Psoas muscle (tissue), 8 donors: Measurements from ENCODE around the gene PCCB. TPM values are rescaled to one million over a fixed set of nuclear protein-coding genes. Genes with fewer than 3 reads are reported as not detected.
"Not testable (repeated sequence)": the region's sequence is repeated elsewhere in the genome, so short reads cannot be mapped to it uniquely, and the experiment has no call there.

Experiments used
- ATAC-seq, 4 donors: fragments of 200-7000 bp; cut with Tn5 transposase; one replicate each; pipeline ENCODE4 v1.9.1; 2020; ENCODE audit warnings: moderate library complexity in 3 of 4, mild to moderate bottlenecking in 2 of 4
- DNase-seq, 2 donors: peaks; one replicate each; pipeline ENCODE4 v3.0.0-alpha.2; 2020
- H3K27ac ChIP-seq: fragments of 200-600 bp; one replicate; pipeline ENCODE4 v1.8.0; 2022
- H3K27me3 ChIP-seq, 3 donors: fragments of 200-600 bp in 1 of 3; one replicate each; pipeline versions ENCODE4 v1.6.1 to v1.8.0; 2013 to 2022; ENCODE audit warnings: low read length in 2 of 3, mild to moderate bottlenecking in 2 of 3, moderate library complexity in 1 of 3; ENCODE audit not compliant: insufficient read depth in 3 of 3
- H3K36me3 ChIP-seq, 2 donors: fragments of 200-600 bp in 1 of 2; one replicate each; pipeline versions ENCODE4 v1.6.1 to v1.8.0; 2013 to 2022; ENCODE audit warnings: low read depth in 1 of 2, mild to moderate bottlenecking in 1 of 2, moderate library complexity in 1 of 2; ENCODE audit not compliant: insufficient read depth in 1 of 2
- H3K4me1 ChIP-seq: fragments of 200-600 bp; one replicate; pipeline ENCODE4 v1.8.0; 2022
- H3K4me3 ChIP-seq: fragments of 200-600 bp; one replicate; pipeline ENCODE4 v1.8.0; 2022; ENCODE audit warnings: mild to moderate bottlenecking
- H3K9me3 ChIP-seq: fragments of 200-600 bp; one replicate; pipeline ENCODE4 v1.8.0; 2022
- CTCF ChIP-seq: fragments of 200-600 bp; IDR thresholded peaks from one replicate; pipeline ENCODE4 v1.8.0; 2022; ENCODE audit warnings: antibody characterized with exemption
- WGBS, 3 donors: extraction: QIAGEN DNeasy Blood & Tissue Kit; methylation state at CpG; one replicate each; pipeline versions ENCODE4 v1.1.6 to v1.1.7; 2013; 5-methylcytosine and 5-hydroxymethylcytosine counted together
- intact Hi-C, 2 donors: fragments of 100-400 bp; cut with DNase I; formaldehyde crosslinking; loops; one replicate each; pipeline versions ENCODE4 v1.11.0 to v1.14.2; 2022
- polyA plus RNA-seq, 3 donors: library from polyadenylated mRNA; stranded (reverse); fragments of 200-250 nt; gene quantifications; one replicate each; pipeline ENCODE4 v1.2.3, GENCODE V29; 2013
- total RNA-seq, 4 donors: library from RNA; stranded (reverse); fragmentation: NEBNext Ultra II Directional in 2 of 4; extraction: Animal tissue kit (Norgen Biotek cat#: 25700) in 2 of 4; gene quantifications; one replicate each; pipeline versions ENCODE4 v1.2.1 to v1.2.4, GENCODE V29; 2021 to 2023
- donor health status: healthy with polysubstance abuse.
- donor health status: DM: no; HTN: no; CAD: no; lungs with moderate emphysema.
- donor health status: Bipolar disorder and iron deficiency.
- donor health status: healthy.
- donor health status: DM: yes; HTN: yes; CAD: no.
- donor health status: DM: no; HTN: no; CAD: no.
- donor health status: DM: no; HTN: no; CAD: no.
- donor health status: DM: yes; HTN: yes; CAD: no.

Gene PCCB
- total and polyA plus RNA-seq, 7 donors: 20.0 to 60.4 (median 36.4) TPM

DNA sequence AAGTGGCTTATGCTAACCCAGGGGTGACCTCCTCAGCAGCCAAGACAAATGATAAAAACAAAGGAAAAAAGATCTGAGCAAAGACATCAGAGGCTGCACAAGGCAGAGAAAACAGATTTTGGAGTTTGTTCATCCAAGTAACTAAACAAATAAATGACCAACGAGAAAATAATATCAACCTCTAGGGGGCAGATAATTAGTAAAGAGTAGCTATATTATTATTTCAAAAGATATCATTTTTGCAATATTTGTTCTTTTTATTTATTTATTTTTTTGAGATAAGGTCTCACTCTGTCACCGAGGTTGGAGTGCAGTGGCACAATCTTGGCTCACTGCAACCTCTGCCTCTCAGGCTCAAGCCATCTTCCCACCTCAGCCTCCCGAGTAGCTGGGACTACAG is 101.8 kb downstream of the PCCB start:
- Histone ChIP-seq H3K27me3 (no peaks in the 10 kb centered on the region), H3K4me1 (peaks cover 5% of the 10 kb centered on the region), H3K9me3 (no peaks in the 10 kb centered on the region), H3K4me3 (no peak overlapping the region), H3K36me3 (peaks cover 3 to 28% of the 10 kb centered on the region in 2 donors), H3K27ac (no peak overlapping the region)
- WGBS, 3 donors: 84 to 91% (median 87%) methylated on average over 3 of the region's 3 CpGs
- ATAC-seq (no peak), DNase-seq (no peak)
- no peak for TF ChIP-seq CTCF
- intact Hi-C loops: no loop called here

DNA sequence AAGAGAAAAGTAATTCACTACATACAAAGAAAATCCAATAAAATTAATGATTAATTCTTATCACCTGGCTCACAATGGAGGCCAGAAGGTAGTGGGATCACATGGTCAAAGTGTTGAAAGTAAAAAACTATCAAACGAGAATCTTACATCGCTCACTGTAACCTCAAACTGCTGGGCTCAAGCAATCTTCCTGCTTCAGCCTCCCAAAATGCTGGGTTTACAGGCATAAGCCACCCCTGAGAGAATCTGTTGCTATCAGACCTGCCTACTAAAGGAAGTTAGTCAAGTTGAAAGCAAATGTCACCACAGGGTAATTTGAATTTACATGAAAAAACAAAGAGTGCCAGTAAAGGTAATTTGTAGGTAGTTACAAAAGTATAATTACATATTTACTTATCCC is 103.3 kb downstream of the PCCB start:
- TF ChIP-seq CTCF: no peak
- Histone ChIP-seq H3K9me3 (no peaks in the 10 kb centered on the region), H3K36me3 (peaks cover 3 to 25% of the 10 kb centered on the region in 2 donors), H3K4me1 (peaks cover 5% of the 10 kb centered on the region), H3K4me3 (no peak overlapping the region), H3K27ac (no peak overlapping the region), H3K27me3 (no peaks in the 10 kb centered on the region)
- intact Hi-C loops: no loop called here
- 82 to 92% (median 86%) methylated on average over 2 of the region's 2 CpGs for WGBS, 3 donors
- no peak for DNase-seq
- ATAC-seq: no peak

DNA sequence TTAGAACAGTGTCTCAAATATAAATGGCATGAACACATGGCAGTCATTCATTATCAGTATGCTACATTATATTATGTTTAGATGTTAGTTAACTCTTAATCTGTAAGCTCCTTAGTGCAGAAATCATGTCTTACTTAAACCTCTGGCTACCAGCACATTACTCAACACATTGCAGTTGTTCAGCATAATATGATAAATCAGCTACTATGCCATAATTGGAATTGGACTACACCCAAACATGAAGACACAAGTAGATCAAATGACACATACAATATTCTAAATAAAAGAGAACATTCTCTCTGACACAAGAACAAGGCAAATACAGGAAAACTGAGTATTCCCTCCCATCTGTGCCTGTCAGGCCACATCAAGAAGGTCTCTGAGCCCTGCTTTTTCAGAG is 116.1 kb downstream of the PCCB start:
- intact Hi-C loops: no loop called here
- no peak for DNase-seq
- Histone ChIP-seq H3K36me3 (peaks cover 0 to 40% of the 10 kb centered on the region in 2 donors), H3K27ac (no peak overlapping the region), H3K4me1 (peaks cover 4% of the 10 kb centered on the region), H3K27me3 (no peaks in the 10 kb centered on the region), H3K9me3 (no peaks in the 10 kb centered on the region), H3K4me3 (no peak overlapping the region)
- no peak for TF ChIP-seq CTCF
- no peak for ATAC-seq

DNA sequence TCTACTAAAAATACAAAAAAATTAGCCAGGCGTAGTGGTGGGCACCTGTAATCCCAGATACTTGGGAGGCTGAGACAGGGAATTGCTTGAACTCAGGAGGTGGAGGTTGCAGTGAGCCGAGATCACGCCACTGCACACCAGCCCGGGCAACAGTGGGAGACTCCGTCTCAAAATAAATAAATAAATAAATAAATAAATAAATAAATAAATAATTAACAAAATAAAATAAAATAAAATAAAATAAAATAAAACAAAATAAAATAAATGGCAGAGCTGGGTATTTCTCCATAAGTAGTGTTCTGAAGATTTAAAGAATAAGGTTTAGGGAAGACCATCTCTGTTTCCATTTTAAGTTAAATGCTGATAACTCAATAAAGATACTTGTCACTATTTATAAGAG is 125.7 kb downstream of the PCCB start:
- 97 to 99% (median 98%) methylated on average over 5 of the region's 5 CpGs for WGBS, 3 donors
- H3K9me3 ChIP-seq, H3K27ac ChIP-seq, H3K4me3 ChIP-seq, H3K36me3 ChIP-seq, ATAC-seq, DNase-seq, intact Hi-C loops, H3K4me1 ChIP-seq, H3K27me3 ChIP-seq: not testable (repeated sequence)

DNA sequence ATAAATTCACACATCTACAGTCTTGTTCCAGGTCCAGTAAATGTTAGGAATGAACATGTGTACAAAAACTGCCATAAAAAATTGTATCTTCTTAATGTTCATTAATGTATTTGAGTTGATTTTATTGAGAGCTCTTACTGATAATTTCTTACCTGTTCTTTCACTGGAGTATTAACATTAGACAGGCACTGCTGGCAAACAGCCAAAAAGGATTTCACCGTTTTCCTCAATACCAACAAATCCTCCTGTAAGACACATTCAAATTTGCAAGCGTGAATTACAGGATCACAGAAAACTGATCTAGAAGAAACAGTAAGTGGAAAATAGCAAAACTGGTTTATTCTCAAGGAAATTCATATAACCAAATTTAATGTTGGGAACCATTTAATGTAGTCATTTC is 127.4 kb downstream of the PCCB start:
- intact Hi-C loops: no loop called here
- Histone ChIP-seq H3K27ac (no peak overlapping the region), H3K27me3 (no peaks in the 10 kb centered on the region), H3K4me3 (no peak overlapping the region), H3K4me1 (no peaks in the 10 kb centered on the region), H3K36me3 (peaks cover 0 to 4% of the 10 kb centered on the region in 2 donors), H3K9me3 (no peaks in the 10 kb centered on the region)
- no peak for DNase-seq
- 59 to 71% (median 70%) methylated on average over 2 of the region's 2 CpGs for WGBS, 3 donors
- TF ChIP-seq CTCF: no peak
- ATAC-seq: no peak
